Epithelial cell of prostate (primary cell): ENCODE measurements around the gene GNPDA1.
"Not testable (repeated sequence)": the region's sequence is repeated elsewhere in the genome, so short reads cannot be mapped to it uniquely, and the experiment has no call there.

Experiments
- DNase-seq: peaks from one replicate; pipeline ENCODE4 v3.0.0-alpha.2; 2011; ENCODE audit warnings: low read depth, low spot score
- H3K27ac ChIP-seq: fragments of 450-650 bp; 2 replicates; pipeline ENCODE4 v1.5.1; 2017; ENCODE audit warnings: mild to moderate bottlenecking

The GNPDA1 gene

DNA sequence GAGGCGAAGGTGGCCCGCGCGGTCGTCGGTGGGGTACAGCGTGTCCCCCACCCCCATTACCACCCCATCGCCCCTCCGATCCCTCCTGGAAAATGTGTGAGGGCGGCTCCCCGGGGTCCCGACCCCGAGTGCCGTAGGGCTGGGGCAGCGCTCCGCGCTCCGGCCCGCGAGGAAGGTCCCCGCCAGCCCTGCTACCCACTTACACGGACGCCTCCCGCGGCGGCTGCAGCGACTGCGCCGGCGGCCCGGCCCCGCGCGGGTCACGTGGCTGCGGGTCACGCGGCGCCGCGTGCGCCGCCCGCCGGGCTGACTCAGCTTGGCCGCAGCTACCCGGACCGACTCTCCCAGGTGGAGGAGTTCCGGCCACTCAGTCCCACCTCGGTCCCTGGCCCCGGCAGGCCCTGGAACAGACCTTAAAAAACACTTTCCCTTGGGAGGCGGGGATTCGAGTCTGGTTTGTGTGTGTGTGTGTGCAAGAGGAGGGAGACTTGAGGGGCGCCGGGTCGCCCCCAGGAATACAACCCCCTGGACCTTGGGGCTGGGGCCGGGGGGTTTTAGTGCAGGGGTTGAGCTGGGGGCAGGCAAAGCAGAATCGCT, at the start of gene GNPDA1:
Gene GNPDA1 (minus strand): TSS at position 236 of the 597 bp plus-strand sequence. CDS start 992 bp downstream, outside the sequence.
- peak within 1 kb of the TSS; percentile 50 for H3K27ac ChIP-seq
- peak; percentile 20 for DNase-seq

DNA sequence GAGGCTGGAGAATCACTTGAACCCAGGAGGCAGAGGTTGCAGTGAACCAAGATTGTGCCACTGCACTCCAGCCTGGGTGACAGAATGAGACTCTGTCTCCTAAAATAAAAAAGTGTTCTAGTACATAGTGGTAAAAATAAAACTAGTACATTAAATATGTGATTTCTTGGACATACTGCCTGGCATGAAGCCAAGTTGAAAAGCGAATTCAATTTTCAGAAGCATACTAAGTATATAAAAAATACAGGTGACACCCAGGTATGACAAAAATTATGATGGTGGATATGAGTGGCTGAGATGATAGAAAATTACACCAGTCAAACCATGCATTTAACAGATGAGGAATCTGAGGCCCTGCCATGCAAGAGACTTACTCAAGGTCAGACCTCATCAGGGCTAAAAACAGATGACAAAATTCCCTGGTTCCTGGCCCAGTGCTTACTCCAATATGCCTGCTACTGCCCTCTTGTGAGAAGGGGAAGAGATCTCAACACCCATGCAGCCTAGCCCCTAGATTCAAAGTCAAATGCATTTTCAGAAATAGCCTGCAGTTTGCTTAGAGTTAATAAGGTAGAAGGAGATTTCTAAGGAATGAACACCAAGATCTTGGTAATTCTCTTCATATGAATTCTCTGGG, 46.6 kb upstream of the GNPDA1 start:
- no peak for DNase-seq
- no peak overlapping the region for H3K27ac ChIP-seq

DNA sequence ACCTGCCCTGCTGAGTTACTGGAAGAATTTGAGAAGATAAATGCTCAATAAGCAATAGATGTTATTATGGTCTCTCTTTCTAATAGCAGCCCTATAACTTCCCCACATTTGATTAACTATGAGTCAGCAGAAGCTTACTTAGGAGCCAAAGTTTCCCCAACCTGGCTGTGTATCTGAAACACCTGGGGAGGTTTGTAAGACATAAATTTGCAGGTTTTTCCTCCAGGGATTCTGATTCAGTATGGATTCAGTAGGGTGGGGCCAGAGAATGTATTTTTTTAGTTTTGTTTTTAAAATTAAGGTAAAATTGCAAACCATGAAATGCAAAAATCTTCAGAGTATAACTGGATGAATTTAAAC, 44.9 kb upstream of the GNPDA1 start:
- peak overlapping the region; percentile 73 for H3K27ac ChIP-seq
- peak; percentile 43 for DNase-seq

DNA sequence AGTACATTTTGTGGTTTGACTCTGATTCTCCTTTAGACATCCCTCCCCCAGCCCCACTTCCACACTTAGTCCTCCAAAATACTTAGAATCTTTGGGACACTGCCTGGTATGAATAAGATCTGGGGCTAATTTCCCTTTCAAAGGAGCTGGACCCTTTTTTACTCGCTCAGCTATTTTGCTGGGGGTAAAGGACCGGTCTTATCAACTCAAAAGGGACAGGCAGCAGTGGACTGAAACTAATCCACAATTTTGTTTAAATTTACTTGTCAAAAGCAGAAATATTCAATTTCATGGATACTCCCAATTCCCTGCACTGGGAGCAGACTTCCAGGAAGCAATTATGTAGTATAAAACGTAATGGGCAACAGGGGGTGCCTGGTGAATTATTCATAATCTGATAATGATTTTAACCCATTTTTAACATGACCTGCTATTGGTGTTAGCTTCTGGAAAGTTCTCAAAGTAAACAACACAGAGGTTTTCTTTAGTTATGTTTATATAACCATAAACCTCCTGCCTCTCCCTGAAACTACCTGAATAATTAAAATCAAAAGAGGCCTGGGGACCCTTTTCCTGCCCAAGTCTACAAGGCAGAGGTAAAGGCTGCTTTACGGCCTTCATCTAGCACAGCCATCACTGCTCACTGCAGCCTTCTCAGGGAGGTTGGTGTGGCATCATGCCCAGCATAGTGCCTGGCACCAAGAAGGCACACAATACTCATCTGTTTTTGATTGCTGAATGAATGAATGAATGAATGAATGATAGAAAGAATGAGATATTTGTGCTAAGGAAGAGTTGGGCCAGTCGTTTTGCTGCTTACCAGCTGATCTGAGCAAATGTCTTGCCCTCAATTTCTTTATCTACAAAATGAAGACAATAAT, 44.2 kb upstream of the GNPDA1 start:
- no peak for DNase-seq
- peak overlapping the region; percentile 73 for H3K27ac ChIP-seq

DNA sequence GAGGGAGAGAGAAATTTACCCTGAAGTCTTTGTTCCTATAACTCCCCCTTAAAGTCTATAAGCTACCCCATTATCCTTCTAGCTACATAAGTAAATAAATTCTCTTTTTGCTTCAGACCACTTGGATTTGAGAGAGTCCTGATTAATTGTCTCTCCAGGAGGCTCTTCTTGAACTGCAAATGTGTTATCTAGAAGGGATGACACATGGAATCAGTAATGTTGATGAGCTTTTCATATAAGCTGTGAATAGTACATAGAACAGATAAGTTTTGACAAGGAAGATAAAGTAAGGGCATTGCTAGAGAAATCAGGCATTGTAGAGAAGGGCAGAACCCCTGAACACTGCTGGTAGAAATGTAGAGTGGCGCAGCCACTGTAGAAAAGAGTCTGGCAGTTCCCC, 42.5 kb upstream of the GNPDA1 start:
- no peak for DNase-seq
- no peak overlapping the region for H3K27ac ChIP-seq

DNA sequence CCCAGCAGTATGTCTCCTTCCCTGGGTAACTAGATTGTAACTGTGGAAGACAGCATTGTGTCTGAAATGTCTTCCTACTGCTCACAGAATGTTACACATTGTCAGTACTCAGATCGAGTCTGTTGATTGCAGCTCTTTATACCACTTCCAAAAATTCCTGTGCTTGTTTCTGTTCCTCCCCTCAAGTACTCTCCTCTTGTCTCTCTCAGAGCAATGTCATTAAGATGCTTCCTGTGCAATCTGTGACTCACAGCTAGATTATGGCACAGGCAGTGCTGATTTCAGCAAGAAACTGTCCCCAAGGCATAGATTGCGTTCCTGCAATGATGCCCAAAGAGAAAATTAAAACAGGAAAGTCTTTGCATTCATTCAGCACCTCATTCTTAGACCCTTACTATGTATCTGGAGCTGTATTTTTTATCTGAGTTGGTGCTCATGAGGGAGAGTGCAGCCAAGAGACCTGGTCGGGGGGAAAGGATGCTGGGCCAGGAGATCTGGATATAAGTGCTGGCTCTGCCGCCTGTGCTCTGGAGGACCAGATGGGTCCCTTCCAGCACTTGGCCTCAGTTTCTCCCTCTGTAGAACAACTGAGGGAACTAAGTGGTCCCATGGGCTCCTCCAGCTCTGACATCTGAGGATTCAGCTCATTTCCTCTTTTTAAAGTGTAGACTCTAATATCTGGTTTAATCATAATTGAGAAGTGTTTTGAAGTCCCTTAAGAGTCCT, 40.8 kb upstream of the GNPDA1 start:
- no peak overlapping the region for H3K27ac ChIP-seq
- no peak for DNase-seq

DNA sequence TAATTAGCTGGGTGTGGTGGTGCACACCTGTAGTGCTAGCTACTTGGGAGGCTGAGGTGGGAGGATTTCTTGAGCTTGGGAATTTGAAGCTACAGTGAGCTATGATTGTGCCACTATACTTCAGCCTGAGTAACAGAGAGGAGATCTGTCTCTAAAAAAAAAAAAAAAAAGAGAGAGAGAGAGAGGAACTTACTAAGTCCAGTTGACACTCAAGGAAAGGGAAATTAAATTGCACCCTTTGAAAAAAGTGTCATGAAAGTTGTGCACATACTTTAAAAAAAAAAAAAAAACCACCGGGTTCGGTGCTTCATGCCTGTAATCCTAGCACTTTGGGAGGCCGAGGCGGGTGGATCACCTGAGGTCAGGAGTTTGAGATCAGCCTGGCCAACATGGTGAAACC, 39.2 kb upstream of the GNPDA1 start:
- H3K27ac ChIP-seq, DNase-seq: not testable (repeated sequence)

DNA sequence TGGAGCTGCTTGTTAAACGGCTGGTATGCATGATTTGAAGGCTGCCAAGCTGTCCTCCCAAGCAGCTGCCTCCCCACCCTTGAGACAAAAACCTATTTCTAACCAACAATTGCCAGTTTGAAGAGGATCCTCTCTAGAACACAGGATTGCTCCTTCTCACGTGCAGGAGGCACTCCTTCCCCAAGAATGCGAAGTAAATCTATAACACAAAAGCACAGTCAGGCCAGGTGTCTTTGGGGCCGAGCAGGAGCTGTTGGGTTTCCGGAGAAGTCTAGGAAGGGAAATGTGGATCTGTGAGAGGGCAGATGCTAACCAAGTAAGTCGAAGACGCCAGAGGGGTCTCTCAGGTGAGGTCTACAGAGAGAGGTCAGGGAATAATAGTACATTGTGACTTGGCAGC, 35.4 kb upstream of the GNPDA1 start:
- DNase-seq: no peak
- H3K27ac ChIP-seq: no peak overlapping the region

DNA sequence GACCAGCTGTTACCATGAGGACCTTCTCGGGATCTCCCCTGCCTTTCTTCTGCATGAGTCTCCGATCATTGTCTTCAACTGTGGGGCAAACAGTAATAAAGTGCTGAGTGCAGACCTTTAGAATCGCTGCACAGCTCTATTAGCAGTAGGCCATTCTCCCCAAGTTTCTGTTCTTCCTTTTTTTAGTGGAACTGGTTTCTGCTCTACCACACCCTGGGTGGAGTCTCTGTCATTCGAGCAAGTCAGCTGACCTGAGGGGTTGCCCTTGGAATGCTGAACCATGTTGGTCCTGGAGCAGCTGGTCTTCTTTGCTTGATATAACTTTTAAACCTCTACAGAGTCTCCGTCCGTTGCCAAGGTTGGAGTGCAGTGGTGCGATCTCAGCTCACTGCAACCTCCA, 33.4 kb upstream of the GNPDA1 start:
- H3K27ac ChIP-seq: no peak overlapping the region
- DNase-seq: no peak

DNA sequence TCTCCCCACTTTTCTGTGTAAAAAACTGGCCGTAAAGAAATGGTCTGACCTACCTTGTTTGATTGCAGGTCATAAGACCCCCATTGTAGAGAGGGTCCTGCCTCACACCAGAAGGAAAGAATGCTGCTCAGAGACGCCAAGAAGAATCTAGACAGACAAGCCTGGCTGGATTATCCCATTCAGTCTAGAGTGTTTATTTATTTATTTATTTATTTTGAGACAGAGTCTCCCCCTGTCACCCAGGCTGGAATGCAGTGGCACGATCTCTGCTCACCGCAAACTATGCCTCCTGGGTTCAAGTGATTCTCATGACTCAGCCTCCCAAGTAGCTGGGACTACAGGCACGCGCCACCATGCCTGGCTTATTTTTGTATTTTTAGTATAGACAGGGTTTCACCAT, 28.1 kb upstream of the GNPDA1 start:
- DNase-seq, H3K27ac ChIP-seq: not testable (repeated sequence)

DNA sequence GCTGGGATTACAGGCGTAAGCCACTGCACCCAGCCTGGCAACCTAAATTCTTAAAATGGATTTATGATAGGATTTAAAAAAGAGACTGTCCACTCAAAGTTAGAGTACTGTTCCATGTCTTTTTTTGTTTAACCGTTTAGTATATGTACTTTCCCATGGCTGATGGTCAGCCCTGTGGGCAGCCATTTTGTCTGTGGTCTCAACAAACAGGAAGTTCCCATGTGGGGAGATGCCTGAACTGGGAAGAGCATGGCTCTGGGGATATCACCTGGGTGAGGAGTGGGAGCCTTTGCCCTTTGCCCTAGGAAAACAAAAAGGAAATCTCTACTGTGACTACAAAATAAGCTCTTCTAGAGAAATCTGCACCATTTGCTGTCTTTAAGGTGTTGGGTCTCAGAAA, 27.5 kb upstream of the GNPDA1 start:
- DNase-seq: no peak
- no peak overlapping the region for H3K27ac ChIP-seq

DNA sequence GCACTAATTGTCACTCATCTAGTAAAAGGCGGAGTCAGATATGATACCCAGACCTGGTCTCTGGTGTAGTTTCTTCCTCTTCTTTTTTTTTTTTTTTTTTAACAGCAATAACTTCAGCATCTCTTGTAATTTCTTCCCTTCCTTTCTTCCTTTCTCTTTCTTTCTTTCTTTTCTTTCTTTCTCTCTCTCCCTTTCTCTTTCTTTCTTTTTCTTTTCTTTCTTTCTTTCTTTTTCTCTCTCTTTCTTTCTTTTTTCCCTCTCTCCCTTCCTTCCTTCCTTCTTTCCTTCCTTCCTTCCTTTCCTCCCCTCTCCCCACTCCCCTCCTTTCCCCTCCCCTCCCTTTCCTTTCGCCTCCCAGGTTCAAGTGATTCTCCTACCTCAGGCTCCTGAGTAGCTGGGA, 25.9 kb upstream of the GNPDA1 start:
- DNase-seq: no peak
- no peak overlapping the region for H3K27ac ChIP-seq

DNA sequence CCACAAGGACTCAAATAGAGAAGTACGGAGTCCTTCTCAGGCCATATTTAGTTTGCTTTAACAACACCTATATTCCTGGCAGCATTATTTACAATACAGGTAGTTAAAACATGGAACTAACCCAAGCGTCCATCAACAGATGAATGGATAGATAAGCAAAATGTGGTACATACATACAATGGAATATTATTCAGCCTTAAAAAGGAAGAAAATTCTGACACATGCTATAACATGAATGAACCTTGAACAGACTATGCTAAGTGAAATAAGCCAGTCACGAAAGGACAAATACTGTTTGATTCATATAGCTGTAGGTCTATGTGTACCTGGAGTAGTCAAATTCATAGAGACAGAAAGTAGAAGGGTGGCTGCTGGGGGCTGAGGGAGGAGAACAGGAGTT, 24.8 kb upstream of the GNPDA1 start:
- DNase-seq, H3K27ac ChIP-seq: not testable (repeated sequence)

DNA sequence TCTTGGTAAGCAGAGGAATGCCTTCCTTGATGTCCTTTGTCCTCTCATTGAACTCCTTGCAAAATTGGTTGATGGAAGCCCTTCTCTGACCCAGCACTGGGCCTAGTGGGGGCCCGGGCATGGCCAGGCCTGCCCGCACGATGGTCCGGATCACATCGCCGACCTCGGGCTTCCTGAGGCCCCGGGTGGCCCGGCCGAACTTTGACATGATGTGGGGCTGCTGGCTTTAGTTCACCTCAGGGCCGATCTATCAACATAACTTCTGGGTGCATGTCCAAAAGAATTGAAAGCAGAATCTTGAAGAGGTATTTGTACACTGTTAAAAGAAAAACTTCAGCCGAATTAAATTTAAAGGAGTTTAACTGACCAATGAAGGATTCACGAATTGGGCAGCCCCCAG, 24.1 kb upstream of the GNPDA1 start:
- DNase-seq: no peak
- no peak overlapping the region for H3K27ac ChIP-seq

DNA sequence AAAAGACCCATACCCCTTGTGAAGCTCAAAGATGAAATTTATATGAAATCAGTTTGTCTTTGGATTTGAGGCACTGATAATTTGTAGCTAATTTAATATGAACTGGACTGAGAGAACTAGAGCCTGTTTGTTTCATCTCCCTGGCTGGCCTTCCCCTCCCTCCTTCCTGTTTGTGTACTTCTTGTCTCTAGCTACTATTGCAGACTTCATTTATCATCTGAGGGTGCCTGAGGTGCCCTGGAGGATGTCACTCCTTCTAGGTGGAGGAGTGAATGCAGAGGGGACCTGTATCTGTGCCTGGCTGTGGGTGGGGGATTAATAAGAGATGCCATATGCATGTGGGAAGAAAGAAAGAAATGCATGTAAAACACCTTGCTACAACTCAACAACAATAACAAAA, 22.2 kb upstream of the GNPDA1 start:
- no peak overlapping the region for H3K27ac ChIP-seq
- no peak for DNase-seq

DNA sequence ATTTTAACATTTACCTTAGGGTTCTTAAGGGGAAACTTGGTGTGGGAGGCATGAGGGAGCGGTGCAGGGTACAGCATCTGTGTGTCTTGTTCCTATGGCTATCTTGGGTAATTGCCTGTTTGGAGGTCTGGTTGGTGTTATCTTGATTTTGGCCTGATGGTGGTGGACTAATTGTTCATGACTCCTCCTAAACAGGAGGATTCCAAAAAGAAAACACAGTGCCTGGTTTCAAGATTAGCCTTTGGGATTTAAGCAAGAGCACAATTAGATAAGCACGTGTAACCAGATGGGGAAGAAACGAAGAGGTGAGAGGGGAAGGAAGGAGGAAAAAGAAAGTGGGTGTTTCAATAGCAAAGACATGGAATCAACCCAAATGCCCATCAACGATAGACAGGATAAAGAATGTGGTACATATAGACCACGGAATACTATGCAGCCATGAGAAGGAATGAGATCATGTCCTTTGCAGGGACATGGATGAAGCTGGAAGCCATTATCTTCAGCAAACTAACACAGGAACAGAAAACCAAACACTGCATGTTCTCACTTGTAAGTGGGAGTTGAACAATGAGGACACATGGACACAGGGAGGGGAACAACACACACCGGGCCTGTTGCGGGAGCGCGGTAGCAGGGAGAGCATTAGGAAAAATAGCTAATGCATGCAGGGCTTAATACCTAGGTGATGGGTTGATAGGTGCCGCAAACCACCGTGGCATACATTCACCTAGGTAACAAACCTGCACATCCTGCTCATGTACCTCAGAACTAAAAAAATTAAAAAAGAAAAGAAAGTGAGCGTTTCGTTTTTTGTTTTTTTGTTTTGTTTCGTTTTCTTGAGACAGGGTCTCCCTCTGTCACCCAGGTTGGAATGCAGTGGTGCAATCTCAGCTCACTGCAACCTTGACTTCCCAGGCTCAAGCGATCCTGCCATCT, 21.1 kb upstream of the GNPDA1 start:
- DNase-seq, H3K27ac ChIP-seq: not testable (repeated sequence)

DNA sequence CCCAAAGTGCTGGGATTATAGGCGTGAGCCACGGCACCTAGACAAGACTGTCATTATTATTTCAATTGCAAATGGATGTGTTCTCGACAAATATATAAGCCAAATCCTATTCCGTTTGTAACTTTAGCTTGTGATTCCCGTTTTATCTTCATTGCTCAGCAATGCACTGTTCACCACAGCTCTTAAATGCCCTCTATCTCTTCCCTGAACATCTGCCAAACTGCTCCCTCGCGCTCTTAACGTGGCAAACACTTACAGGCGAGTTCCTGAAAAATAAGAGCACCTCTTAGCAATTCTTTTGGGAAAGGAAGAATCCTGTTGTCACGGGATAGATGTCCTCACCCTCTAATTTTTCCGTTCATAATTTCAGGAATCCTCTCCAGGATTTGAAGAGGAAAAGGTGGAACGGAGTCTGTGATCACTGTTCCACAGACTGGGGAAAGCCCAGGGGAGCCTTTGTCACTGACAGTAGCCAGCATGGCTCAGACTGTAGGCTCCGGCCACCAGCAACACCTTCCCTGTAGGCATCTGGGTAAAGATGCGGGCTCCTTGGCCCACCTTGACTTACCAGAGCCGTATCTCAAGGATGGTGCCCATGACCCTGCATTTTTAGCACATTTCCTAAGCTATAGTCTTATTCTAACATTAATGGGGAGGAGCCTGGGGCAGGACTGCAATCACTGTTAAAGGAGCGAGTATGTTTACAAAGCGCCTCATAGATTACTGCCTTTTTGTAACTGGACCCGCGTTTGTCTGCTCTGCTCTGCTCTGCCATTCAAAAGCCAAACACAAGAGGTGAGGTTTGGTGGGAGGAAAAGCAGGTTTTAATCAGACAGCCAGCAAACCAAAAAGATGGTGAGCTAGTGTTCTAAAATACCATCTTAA, 20.2 kb upstream of the GNPDA1 start:
- no peak overlapping the region for H3K27ac ChIP-seq
- no peak for DNase-seq

DNA sequence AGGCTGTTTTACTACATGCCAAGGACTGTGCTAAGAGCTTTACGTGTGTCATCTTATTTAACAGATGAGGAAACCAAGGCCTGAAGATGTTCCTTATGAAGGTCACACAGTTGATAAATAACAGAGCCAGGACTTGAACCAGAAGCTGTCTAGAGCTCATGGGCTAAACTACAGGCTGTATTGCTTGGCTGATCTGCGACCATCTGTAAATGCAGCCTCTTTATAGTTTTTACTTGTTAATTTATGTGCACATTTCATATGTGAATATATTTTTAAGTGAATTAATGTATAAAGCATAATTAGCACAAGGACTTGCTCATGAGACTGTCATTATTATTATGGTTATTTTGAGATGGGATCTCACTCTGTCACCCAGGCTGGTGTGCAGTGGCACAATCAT, 19.3 kb upstream of the GNPDA1 start:
- H3K27ac ChIP-seq: no peak overlapping the region
- DNase-seq: no peak

DNA sequence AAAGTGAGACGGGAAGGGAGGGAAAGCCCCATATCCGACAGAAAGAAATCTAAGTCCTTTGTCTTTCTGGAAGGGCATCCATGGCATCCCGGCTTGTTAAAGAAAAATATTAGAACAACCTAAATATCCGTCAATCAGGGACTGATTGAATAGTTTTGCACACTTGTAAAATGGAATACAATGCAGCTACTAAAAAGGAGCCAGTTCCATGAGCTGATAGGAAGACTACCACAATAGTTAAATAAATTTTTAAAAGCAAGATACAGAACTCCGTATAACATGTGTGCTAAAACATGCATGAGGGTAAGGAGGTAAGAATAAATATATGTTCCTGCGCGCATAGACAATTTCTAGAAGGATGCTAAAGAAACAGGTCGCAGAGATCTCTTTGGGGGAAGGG, 12.8 kb upstream of the GNPDA1 start:
- no peak overlapping the region for H3K27ac ChIP-seq
- no peak for DNase-seq
